ENCODE results near the gene COL12A1. TPM values are rescaled to one million over a fixed set of nuclear protein-coding genes. Genes with fewer than 3 reads are reported as not detected.

The COL12A1 gene
- total RNA-seq, 1 donor from 2014 or later: not detected

DNA sequence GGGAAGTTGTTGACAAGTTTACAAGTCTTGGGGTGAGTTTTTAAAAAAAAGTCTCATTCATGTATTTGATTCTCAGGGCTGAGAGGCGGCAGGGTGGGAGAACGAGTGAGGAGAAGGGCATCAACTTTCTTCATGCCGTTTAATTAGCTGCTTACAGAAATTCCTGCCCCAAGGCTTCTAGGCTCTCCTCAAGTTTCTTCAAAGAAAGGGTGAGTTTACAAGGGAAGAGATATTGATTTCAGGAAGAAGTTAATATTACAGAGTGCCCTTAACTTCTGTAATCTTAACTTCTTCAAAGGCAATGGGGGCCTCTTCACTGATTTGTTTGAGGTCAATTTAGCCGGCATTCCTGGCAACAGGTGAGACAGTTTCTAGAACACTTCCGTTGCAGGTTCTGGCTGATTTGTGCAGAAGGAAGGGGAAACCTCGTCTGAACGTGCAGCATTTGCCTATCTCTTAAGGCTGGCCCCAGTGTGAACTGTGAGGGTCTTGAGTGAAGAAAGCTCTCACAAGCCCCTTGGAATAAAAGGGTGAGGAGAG is 3.4 kb upstream of the COL12A1 start:
- H3K4me1 Mint-ChIP-seq (ENCODE audit: low read depth): peaks cover 42% of the 10 kb centered on the region
- no peaks in the 10 kb centered on the region for H3K36me3 Mint-ChIP-seq (ENCODE audit: low read depth)
- H3K4me3 Mint-ChIP-seq (ENCODE audit: low read depth): no peak overlapping the region
- peaks cover 65% of the 10 kb centered on the region for H3K27me3 Mint-ChIP-seq (ENCODE audit: low read depth)
- no peak for DNase-seq (ENCODE audit: low spot score)
- H3K9me3 Mint-ChIP-seq: no peaks in the 10 kb centered on the region
- no peak overlapping the region for H3K27ac Mint-ChIP-seq
- intact Hi-C loops (cut with micrococcal nuclease): loop anchor here (1.0 to 10.0 kb wide), 4 partner anchors 274 to 1470 kb away; no protein-coding TSS in a partner anchor

DNA sequence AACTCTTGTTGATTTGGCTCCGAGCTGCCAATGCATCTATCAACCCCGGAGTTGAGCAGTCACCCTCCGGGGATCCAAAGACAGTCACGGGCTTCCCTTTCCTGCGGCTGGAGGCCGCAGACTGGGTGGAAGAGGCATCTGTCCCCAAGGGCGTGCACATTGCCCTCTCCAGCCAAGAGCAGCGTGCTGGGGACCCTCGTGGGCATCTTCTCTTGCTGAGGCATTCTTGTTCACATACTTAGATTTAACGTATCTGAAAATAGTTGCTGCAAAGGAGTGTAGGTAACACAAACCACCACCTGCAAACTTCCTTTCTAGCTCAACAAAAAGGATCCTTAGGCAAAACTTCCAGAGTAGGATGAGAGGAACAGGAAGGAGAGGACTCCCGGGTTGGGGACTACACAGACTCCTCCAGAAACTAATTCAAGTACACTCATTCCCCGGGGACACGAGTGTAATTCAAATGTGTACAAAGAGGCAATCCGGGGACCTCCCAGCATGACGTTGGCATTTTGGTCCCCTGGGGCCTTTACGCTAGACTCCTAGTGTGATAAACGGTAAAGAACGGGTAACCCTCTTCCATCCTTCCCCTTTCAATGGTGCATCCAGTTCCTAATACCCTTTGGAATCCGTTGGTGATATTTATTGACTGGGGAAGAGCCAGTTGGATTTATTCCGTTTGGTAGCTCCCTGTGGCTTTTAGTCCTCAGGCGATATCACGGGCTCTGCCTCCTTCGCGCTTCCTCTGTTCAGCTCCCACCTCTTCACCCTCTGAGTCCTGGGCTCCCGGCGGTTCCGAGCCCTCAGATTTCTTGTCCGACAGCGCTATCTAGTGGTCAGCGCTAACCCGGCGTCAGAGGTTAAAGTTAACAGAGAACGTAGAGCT is 2.7 kb upstream of the COL12A1 start:
- Mint-ChIP-seq H3K27ac (no peak overlapping the region), H3K36me3 (ENCODE audit: low read depth) (no peaks in the 10 kb centered on the region), H3K4me1 (ENCODE audit: low read depth) (peaks cover 45% of the 10 kb centered on the region), H3K9me3 (no peaks in the 10 kb centered on the region), H3K27me3 (ENCODE audit: low read depth) (peaks cover 72% of the 10 kb centered on the region), H3K4me3 (ENCODE audit: low read depth) (peak overlapping the region; percentile 54)
- intact Hi-C loops (cut with micrococcal nuclease): loop anchor here (1.0 to 10.0 kb wide), 4 partner anchors 274 to 1469 kb away; no protein-coding TSS in a partner anchor
- peak; percentile 70 for DNase-seq (ENCODE audit: low spot score)

DNA sequence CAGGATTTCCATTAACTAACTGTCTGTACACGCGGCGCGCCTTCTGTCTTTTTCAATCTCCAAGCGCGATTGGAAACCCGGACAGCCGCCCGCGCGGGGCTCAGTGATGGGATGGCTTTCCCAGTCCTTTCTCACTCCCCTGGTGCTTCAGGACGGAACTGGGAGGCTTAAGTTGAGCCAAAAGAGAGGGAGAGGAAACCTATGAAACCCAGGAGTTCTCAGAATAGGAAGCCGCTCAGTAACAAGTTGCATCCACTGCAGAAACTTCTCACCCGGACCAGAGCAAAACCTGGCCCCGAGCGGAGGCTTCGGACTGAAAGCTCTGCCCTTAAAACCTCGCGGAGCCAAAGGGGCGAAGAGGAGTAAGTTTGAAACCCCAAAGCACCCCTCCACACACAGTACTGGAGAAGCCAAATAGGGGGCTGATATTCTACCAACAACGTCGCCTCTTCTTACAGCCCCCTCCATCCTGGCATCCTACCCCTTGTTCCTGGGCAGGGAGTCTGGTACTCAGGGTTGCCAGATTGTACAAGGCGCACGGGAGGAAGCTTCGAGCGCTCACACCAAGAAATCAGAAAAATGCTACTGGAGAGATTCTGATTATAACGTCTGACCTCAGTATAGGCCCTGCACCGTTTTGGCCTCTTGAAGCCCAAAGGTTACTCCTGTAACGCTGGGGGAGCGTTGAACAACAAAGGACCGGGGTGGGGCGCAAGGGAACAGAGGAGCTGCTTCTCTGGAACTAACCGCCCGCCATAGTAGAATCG is 906 bp upstream of the COL12A1 start:
- H3K36me3 Mint-ChIP-seq (ENCODE audit: low read depth): no peaks in the 10 kb centered on the region
- H3K9me3 Mint-ChIP-seq: no peaks in the 10 kb centered on the region
- peaks cover 82% of the 10 kb centered on the region for H3K27me3 Mint-ChIP-seq (ENCODE audit: low read depth)
- no peak overlapping the region for H3K27ac Mint-ChIP-seq
- H3K4me3 Mint-ChIP-seq (ENCODE audit: low read depth): peak overlapping the region; percentile 15
- intact Hi-C loops (cut with micrococcal nuclease): loop anchor here (10.0 kb wide), 1 partner anchor 272 kb away; no protein-coding TSS in a partner anchor
- peaks cover 49% of the 10 kb centered on the region for H3K4me1 Mint-ChIP-seq (ENCODE audit: low read depth)
- no peak for DNase-seq (ENCODE audit: low spot score)

GRCh38 chr6:75204959-75205775 is 686 bp downstream of the COL12A1 start:
- Mint-ChIP-seq H3K27me3 (ENCODE audit: low read depth) (peaks cover 85% of the 10 kb centered on the region), H3K9me3 (no peaks in the 10 kb centered on the region), H3K36me3 (ENCODE audit: low read depth) (no peaks in the 10 kb centered on the region), H3K4me1 (ENCODE audit: low read depth) (peaks cover 47% of the 10 kb centered on the region), H3K27ac (no peak overlapping the region), H3K4me3 (ENCODE audit: low read depth) (peak overlapping the region; percentile 65)
- no peak for DNase-seq (ENCODE audit: low spot score)
- intact Hi-C loops (cut with micrococcal nuclease): loop anchor here (2.0 to 10.0 kb wide), 2 partner anchors 120 to 270 kb away; no protein-coding TSS in a partner anchor

DNA sequence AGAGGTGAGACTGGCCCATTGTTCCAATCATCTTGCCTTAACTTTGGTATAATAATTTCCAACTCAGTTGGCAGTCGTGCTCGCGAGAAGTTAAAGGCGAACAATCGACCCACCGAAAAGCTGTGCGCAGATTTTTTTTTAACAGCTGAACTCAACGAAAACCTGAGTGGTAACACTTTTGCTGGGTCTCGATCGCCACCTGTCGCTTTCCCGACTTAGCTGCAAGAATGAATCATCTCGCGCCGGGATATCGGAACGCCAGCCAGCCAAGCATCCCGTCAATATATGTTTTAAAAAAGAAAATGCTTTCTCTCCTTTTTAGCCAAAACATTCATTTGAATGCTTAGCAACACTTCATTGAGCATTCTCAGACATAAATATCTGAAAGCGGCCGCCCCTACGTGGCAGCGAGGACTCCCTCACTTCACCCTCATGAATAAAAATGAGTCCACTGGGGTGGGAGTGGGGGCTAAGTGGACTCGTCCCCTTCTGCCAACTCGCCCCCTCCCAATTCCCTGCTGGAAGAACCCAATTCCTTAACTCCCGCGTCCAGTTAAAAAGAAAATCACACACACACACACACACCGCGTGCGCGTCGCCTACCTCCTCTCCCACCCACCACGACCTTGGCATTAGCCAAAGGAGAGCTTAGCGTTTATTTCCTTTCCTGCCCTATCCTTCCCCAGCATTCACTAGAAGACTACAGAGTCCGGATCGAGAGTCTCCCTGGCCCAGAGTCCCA is 1.5 kb downstream of the COL12A1 start:
- Mint-ChIP-seq H3K36me3 (ENCODE audit: low read depth) (no peaks in the 10 kb centered on the region), H3K4me1 (ENCODE audit: low read depth) (peaks cover 47% of the 10 kb centered on the region), H3K27ac (no peak overlapping the region), H3K4me3 (ENCODE audit: low read depth) (peak overlapping the region; percentile 37), H3K27me3 (ENCODE audit: low read depth) (peaks cover 88% of the 10 kb centered on the region), H3K9me3 (no peaks in the 10 kb centered on the region)
- intact Hi-C loops (cut with micrococcal nuclease): loop anchor here (2.0 to 10.0 kb wide), 2 partner anchors 120 to 270 kb away; no protein-coding TSS in a partner anchor
- DNase-seq (ENCODE audit: low spot score): peak; percentile 21

- H3K27ac Mint-ChIP-seq: no peak overlapping the region
- no peak overlapping the region for H3K4me3 Mint-ChIP-seq (ENCODE audit: low read depth)
- peaks cover 42% of the 10 kb centered on the region for H3K4me1 Mint-ChIP-seq (ENCODE audit: low read depth)
- H3K27me3 Mint-ChIP-seq (ENCODE audit: low read depth): peaks cover 84% of the 10 kb centered on the region
- intact Hi-C loops (cut with micrococcal nuclease): loop anchor here (2.0 to 10.0 kb wide), 2 partner anchors 119 to 269 kb away; no protein-coding TSS in a partner anchor
- no peak for DNase-seq (ENCODE audit: low spot score)
- H3K9me3 Mint-ChIP-seq: no peaks in the 10 kb centered on the region
- H3K36me3 Mint-ChIP-seq (ENCODE audit: low read depth): no peaks in the 10 kb centered on the region
Observed at GRCh38 chr6:75203721-75204120, 2.1 kb downstream of the COL12A1 start.

- H3K4me3 Mint-ChIP-seq (ENCODE audit: low read depth): no peak overlapping the region
- H3K4me1 Mint-ChIP-seq (ENCODE audit: low read depth): peaks cover 34% of the 10 kb centered on the region
- H3K9me3 Mint-ChIP-seq: no peaks in the 10 kb centered on the region
- DNase-seq (ENCODE audit: low spot score): no peak
- H3K36me3 Mint-ChIP-seq (ENCODE audit: low read depth): no peaks in the 10 kb centered on the region
- H3K27ac Mint-ChIP-seq: no peak overlapping the region
- peaks cover 77% of the 10 kb centered on the region for H3K27me3 Mint-ChIP-seq (ENCODE audit: low read depth)
- intact Hi-C loops (cut with micrococcal nuclease): loop anchor here (10.0 kb wide), 1 partner anchor 268 kb away; no protein-coding TSS in a partner anchor
Observed at GRCh38 chr6:75202676-75203131, 3.1 kb downstream of the COL12A1 start.

DNA sequence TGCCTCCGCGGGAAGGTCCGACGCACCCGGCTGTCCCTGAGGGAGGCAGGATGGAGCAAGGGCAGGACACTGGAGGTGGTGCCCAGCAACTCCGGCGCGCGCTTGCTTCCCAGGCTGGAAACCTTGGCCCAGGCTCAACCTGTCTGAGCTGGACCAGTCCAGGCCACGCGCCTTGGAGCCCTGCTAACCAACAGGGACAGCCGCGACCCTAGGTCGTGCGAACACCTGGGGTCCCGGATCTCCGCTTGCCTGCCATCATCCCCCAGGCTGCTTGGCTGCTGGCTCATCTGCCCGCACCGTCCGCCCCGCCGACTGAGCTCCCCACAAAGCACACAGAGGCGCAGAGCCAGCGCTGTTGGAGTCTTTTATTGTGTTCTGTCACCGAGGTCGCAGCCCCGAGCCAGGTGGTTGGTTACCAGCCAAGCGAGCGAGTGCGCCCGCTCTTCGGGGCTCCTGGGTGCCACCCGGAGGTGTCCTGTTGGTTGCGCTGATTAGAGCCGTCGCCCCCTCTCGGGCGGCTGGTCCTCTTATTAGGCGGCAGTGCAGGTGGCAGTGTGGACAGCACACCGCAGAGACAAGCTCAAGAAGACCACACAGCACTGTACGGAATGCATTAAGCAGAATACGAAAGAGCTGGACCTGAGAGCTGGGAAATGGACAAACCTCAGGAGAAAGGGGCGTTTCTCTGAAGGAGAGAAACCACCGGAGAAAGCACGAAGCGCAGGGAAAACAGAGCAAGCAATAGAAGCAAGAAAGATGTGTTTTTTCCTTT is 3.8 kb downstream of the COL12A1 start:
- H3K27ac Mint-ChIP-seq: no peak overlapping the region
- H3K9me3 Mint-ChIP-seq: no peaks in the 10 kb centered on the region
- no peaks in the 10 kb centered on the region for H3K36me3 Mint-ChIP-seq (ENCODE audit: low read depth)
- no peak for DNase-seq (ENCODE audit: low spot score)
- intact Hi-C loops (cut with micrococcal nuclease): loop anchor here (10.0 kb wide), 1 partner anchor 267 kb away; no protein-coding TSS in a partner anchor
- peaks cover 71% of the 10 kb centered on the region for H3K27me3 Mint-ChIP-seq (ENCODE audit: low read depth)
- H3K4me1 Mint-ChIP-seq (ENCODE audit: low read depth): peaks cover 29% of the 10 kb centered on the region
- no peak overlapping the region for H3K4me3 Mint-ChIP-seq (ENCODE audit: low read depth)

DNA sequence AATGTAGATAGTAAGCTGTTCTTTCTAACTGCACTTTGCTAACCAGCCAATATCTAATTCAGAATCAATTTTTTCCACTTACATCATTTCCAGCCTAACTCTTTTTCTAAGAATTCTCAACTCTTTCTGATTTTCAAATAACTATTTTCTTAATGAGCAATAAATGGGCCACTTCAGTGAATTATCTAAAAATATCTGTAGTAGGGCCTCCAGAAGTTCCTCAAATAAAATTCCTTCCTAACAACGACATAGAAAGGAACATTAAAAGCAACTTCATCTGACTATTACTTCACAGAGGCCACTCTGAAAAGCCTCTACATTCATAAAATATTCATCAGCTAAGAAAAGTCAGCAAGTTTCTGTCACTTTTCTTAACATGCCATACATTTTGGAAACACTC is 4.8 kb downstream of the COL12A1 start:
- Mint-ChIP-seq H3K27me3 (ENCODE audit: low read depth) (peaks cover 61% of the 10 kb centered on the region), H3K27ac (no peak overlapping the region), H3K36me3 (ENCODE audit: low read depth) (no peaks in the 10 kb centered on the region), H3K9me3 (no peaks in the 10 kb centered on the region), H3K4me1 (ENCODE audit: low read depth) (peaks cover 22% of the 10 kb centered on the region), H3K4me3 (ENCODE audit: low read depth) (no peak overlapping the region)
- intact Hi-C loops (cut with micrococcal nuclease): loop anchor here (10.0 kb wide), 1 partner anchor 266 kb away; no protein-coding TSS in a partner anchor
- DNase-seq (ENCODE audit: low spot score): no peak

GRCh38 chr6:75199889-75200288 is 6.0 kb downstream of the COL12A1 start:
- no peaks in the 10 kb centered on the region for H3K36me3 Mint-ChIP-seq (ENCODE audit: low read depth)
- H3K27me3 Mint-ChIP-seq (ENCODE audit: low read depth): peaks cover 50% of the 10 kb centered on the region

More at GRCh38 chr6:75199889-75200288, 6.0 kb downstream of the COL12A1 start:
- Mint-ChIP-seq H3K4me3 (ENCODE audit: low read depth) (no peak overlapping the region), H3K9me3 (no peaks in the 10 kb centered on the region), H3K4me1 (ENCODE audit: low read depth) (peaks cover 14% of the 10 kb centered on the region), H3K27ac (no peak overlapping the region)
- intact Hi-C loops (cut with micrococcal nuclease): loop anchor here (10.0 kb wide), 1 partner anchor 265 kb away; no protein-coding TSS in a partner anchor
- no peak for DNase-seq (ENCODE audit: low spot score)
